K562 (cell line): ENCODE measurements around the gene C2CD5. TPM values are rescaled to one million over a fixed set of nuclear protein-coding genes. Genes with fewer than 3 reads are reported as not detected.

Experiments
- ATF1 ChIP-seq, 2 experiments: fragments of 450-650 bp in 1 of 2; IDR thresholded peaks; 2 replicates each; pipeline ENCODE4 v1.6.1; 2016; ENCODE audit warnings: missing compliant biosample characterization in 1 of 2, missing genetic modification characterization in 1 of 2
- DDX20 ChIP-seq: fragments of 450-650 bp; IDR thresholded peaks from 2 replicates; pipeline ENCODE4 v1.6.1; 2016; ENCODE audit warnings: missing genetic modification characterization, low read depth, mild to moderate bottlenecking, missing compliant biosample characterization, moderate library complexity
- GABPA ChIP-seq: fragments of 200-800 bp; sonication (Bioruptor generic); conservative IDR thresholded peaks from 2 replicates; pipeline ENCODE4 v1.6.1; 2016; ENCODE audit warnings: low read depth, missing genetic modification characterization, missing compliant biosample characterization
- HCFC1 ChIP-seq: IDR thresholded peaks from 2 replicates; pipeline ENCODE4 v1.6.1; 2012; ENCODE audit warnings: low read depth, low read length, improper control_type of control experiment
- IRF9 ChIP-seq: fragments of 450-650 bp; IDR thresholded peaks from 2 replicates; pipeline ENCODE4 v1.6.1; 2016; ENCODE audit warnings: missing biosample characterization, missing genetic modification characterization
- RB1 ChIP-seq: fragments of 450-650 bp; IDR thresholded peaks from 2 replicates; pipeline ENCODE4 v1.6.1; 2017; ENCODE audit warnings: low read depth, mild to moderate bottlenecking
- SPI1 ChIP-seq: IDR thresholded peaks from 2 replicates; pipeline ENCODE4 v1.6.1; 2011; ENCODE audit warnings: low read depth, low read length, control low read depth, borderline replicate concordance
- YY1 ChIP-seq, 3 experiments: IDR thresholded peaks; 2 replicates each; pipeline ENCODE4 v1.6.1; 2011; ENCODE audit warnings: low read length in 2 of 3, mild to moderate bottlenecking in 2 of 3, moderate library complexity in 2 of 3, borderline replicate concordance in 1 of 3, control low read depth in 1 of 3, low read depth in 1 of 3; ENCODE audit not compliant: insufficient read depth in 3 of 3, insufficient replicate concordance in 2 of 3, control insufficient read depth in 1 of 3, insufficient read length in 1 of 3; ENCODE audit errors: extremely low read depth in 1 of 3
- ZNF318 ChIP-seq, 2 experiments: fragments of 450-650 bp; IDR thresholded peaks; 2 replicates each; pipeline ENCODE4 v1.6.1; 2016; ENCODE audit warnings: mild to moderate bottlenecking in 2 of 2, borderline replicate concordance in 1 of 2, low read depth in 1 of 2, moderate library complexity in 1 of 2
- polyA plus RNA-seq, 8 experiments: library from polyadenylated mRNA; depleted of rRNA in 4 of 8; stranded (reverse) in 5 of 8; unstranded in 3 of 8; fragments of >200 nt; fragmentation: Nextera tagmentation in 2 of 8; fragmentation: Illumina TruSeq in 1 of 8; extraction: Ambion mirVana in 2 of 8; extraction: Trizol in 1 of 8; gene quantifications; 2 replicates each; pipeline versions ENCODE4 v1.2.1 to v1.2.3, GENCODE V29; 2011 to 2014; ENCODE audit warnings: inconsistent platforms in 1 of 8, missing spikeins in 1 of 8
- total RNA-seq, 7 experiments: library from RNA; depleted of rRNA in 6 of 7; stranded (reverse); fragments of >200 nt in 6 of 7; fragmentation: Illumina TruSeq in 2 of 7; extraction: Trizol in 2 of 7; gene quantifications; 2 replicates each; pipeline versions ENCODE4 v1.2.1 to v1.2.3, GENCODE V29; 2011 to 2021; ENCODE audit warnings: low replicate concordance in 1 of 7
- TF ChIP-seq, protein P1 (sequence below), 2 experiments: fragments of 450-650 bp in 1 of 2; sonication (generic) in 1 of 2; formaldehyde crosslinking in 1 of 2; IDR thresholded peaks in 1 of 2; conservative IDR thresholded peaks in 1 of 2; 2 replicates each; pipeline versions ENCODE4 v1.6.1 to v1.8.1; 2016 to 2023; ENCODE audit warnings: mild to moderate bottlenecking in 2 of 2, moderate library complexity in 2 of 2, inconsistent platforms in 1 of 2, missing genetic modification reagents in 1 of 2

C2CD5 gene
- total and polyA plus RNA-seq, 9 of the 15 experiments (the other 6 are each of a cell fraction or from before 2014, with no cell fraction given), result 5.1 to 24.1 (median 14.3) TPM

- no peak for TF ChIP-seq ATF1 (CRISPR knock-in tag; IDR thresholded peaks at IDR 0.05)
- TF ChIP-seq ATF1 (tag; IDR thresholded peaks at IDR 0.05), result peak; percentile 81
- TF ChIP-seq HCFC1, result peak; percentile 64
- TF ChIP-seq GABPA (tag), result peak; percentile 28; the same call in 1 of the 2 replicates
- no peak for TF ChIP-seq DDX20 (tag)
- TF ChIP-seq, protein P1, sequence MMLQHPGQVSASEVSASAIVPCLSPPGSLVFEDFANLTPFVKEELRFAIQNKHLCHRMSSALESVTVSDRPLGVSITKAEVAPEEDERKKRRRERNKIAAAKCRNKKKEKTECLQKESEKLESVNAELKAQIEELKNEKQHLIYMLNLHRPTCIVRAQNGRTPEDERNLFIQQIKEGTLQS (IDR thresholded peaks at IDR 0.05), result no peak
- TF ChIP-seq, protein P1 (CRISPR knock-in tag; conservative IDR thresholded peaks at IDR 0.05), result 0 out of 2 replicates have a peak, but pooled peaks have one; percentile 25
- no peak for TF ChIP-seq ZNF318 (IDR thresholded peaks at IDR 0.05; ENCODE audit: borderline replicate concordance in 1 of 2, low read depth in 1 of 2)
- TF ChIP-seq YY1 (IDR thresholded peaks at IDR 0.05; ENCODE audit: borderline replicate concordance in 1 of 3, control insufficient read depth in 1 of 3, extremely low read depth in 1 of 3, insufficient read depth in 3 of 3, insufficient read length in 1 of 3, insufficient replicate concordance in 2 of 3, low read depth in 1 of 3, low read length in 2 of 3), result peak; percentile 43 to 97 (median 92)
- no peak for TF ChIP-seq IRF9 (tag)
- TF ChIP-seq RB1, result peak; percentile 78; the same call in 1 of the 2 replicates
- TF ChIP-seq SPI1, result no peak
These were observed at the start of gene C2CD5 (continued) for GRCh38 chr12:22544038-22544979.
